ENCODE data around the gene BAHCC1.
A peak's percentile ranks its signal among the peaks of the same experiment; 100 is the strongest.

DNA sequence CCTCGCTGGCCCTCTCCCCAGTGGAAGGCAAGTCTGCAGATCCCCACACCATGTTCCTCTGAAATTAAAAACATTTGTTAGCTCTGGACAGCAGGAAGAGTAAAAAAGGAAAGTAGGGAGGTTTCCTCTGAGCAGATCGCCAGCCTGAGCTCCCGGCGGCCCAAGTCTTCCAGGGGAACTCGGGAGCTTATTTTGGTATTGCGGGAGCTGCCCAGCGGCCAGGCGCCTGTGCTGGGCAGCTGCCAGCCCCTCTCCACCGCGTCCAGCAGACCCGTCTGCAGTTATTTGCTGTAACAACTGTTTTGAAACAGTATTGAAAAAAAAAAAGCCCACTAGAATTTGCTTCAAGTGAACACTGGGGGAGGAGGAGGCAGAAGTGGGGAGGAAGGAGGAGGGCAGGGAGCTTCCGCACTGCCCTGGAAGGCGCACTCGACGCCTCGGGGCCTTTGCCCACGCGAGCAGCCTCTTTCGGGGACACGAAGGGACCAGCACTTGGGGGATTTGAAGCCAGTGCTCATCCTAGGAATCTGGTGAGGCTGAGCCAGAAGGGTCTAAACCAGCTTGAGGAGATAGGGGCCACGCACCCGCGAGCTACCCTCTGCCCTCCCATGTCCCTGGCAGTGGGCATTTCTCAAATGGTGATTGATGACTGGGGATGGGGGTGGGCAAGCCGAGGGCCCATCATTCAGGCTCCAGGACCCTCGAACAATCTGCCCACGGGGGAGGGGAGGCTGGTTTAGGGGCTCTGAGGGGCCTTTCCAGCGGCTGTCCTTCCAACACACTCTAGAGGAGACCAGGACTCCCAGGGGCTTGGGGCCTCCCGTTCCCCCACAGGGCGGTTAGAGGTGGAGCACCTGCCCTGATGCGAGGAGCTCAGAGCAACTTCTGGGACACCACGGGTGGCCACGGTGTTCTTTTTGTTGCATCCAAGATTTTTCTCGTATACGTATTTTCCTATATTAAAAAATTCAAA, 3.0 kb upstream of the BAHCC1 start:
- TF ChIP-seq, protein P1, sequence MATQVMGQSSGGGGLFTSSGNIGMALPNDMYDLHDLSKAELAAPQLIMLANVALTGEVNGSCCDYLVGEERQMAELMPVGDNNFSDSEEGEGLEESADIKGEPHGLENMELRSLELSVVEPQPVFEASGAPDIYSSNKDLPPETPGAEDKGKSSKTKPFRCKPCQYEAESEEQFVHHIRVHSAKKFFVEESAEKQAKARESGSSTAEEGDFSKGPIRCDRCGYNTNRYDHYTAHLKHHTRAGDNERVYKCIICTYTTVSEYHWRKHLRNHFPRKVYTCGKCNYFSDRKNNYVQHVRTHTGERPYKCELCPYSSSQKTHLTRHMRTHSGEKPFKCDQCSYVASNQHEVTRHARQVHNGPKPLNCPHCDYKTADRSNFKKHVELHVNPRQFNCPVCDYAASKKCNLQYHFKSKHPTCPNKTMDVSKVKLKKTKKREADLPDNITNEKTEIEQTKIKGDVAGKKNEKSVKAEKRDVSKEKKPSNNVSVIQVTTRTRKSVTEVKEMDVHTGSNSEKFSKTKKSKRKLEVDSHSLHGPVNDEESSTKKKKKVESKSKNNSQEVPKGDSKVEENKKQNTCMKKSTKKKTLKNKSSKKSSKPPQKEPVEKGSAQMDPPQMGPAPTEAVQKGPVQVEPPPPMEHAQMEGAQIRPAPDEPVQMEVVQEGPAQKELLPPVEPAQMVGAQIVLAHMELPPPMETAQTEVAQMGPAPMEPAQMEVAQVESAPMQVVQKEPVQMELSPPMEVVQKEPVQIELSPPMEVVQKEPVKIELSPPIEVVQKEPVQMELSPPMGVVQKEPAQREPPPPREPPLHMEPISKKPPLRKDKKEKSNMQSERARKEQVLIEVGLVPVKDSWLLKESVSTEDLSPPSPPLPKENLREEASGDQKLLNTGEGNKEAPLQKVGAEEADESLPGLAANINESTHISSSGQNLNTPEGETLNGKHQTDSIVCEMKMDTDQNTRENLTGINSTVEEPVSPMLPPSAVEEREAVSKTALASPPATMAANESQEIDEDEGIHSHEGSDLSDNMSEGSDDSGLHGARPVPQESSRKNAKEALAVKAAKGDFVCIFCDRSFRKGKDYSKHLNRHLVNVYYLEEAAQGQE (IDR thresholded peaks at IDR 0.05; ENCODE audit: borderline replicate concordance): no peak
- no peak for TF ChIP-seq TAF1 (IDR thresholded peaks at IDR 0.05; ENCODE audit: low read depth)
- TF ChIP-seq EP300 (conservative IDR thresholded peaks at IDR 0.05; ENCODE audit: poor library complexity, severe bottlenecking): no peak
- TF ChIP-seq, protein P2, sequence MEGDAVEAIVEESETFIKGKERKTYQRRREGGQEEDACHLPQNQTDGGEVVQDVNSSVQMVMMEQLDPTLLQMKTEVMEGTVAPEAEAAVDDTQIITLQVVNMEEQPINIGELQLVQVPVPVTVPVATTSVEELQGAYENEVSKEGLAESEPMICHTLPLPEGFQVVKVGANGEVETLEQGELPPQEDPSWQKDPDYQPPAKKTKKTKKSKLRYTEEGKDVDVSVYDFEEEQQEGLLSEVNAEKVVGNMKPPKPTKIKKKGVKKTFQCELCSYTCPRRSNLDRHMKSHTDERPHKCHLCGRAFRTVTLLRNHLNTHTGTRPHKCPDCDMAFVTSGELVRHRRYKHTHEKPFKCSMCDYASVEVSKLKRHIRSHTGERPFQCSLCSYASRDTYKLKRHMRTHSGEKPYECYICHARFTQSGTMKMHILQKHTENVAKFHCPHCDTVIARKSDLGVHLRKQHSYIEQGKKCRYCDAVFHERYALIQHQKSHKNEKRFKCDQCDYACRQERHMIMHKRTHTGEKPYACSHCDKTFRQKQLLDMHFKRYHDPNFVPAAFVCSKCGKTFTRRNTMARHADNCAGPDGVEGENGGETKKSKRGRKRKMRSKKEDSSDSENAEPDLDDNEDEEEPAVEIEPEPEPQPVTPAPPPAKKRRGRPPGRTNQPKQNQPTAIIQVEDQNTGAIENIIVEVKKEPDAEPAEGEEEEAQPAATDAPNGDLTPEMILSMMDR (IDR thresholded peaks at IDR 0.05; ENCODE audit: poor library complexity, severe bottlenecking): no peak
- TF ChIP-seq POLR2AphosphoS5 (IDR thresholded peaks at IDR 0.05): peak; percentile 36
- no peak for TF ChIP-seq EZH2 (IDR thresholded peaks at IDR 0.05; ENCODE audit: borderline replicate concordance, insufficient read depth, low read length, poor library complexity, severe bottlenecking)
